Limb (tissue), 2 donors: ENCODE measurements around the gene ZFTA.
A peak's percentile ranks its signal among the peaks of the same experiment; 100 is the strongest.
"Not testable (repeated sequence)": the region's sequence is repeated elsewhere in the genome, so short reads cannot be mapped to it uniquely, and the experiment has no call there.

Source experiments
- DNase-seq, 2 donors: peaks; one replicate each; pipeline ENCODE4 v3.0.0-alpha.2; 2016; ENCODE audit errors: extremely low spot score in 2 of 2

The ZFTA gene

DNA sequence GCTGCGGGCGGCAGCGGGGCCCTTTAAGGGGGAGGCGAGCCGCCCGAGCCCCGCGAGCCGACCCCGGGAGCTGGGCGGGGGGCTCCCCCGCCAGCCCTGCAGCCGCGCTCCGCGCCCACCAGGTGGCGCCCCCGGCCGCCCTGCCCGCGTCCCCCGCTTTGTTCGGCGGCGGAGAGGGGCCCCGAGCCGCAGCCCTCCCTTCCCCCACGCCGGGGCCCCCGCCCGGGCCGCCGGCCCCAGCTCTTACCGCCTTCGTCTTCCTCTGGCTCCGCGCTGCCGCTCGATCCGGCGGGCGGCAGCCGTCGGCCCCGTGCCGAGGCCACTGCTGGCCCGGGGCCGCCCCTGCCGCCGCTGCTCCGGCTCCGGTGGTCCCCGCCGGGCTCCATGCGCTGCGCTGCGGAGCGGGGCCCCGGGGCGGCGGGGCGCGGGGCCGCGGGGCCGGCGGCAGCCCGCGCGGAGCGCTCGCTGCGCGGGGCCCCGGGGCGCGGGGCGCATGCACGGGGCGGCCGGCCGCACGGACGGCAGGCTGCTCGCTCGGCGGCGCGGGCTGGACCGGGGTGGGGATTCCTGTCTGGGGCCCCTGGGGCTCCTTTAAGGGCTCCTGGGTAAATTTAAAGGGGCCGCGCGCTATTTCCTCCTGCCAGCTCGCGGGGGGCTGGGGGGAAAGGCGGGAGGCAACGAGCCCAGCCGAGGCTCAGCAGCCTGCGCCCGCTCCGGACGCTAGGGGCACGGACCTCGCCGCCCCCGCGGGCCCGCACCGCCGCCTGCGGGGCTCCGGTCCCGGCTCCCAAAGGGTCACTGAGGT is at the start of gene ZFTA:
ZFTA (minus strand) TSS at position 539 of the 805 bp plus-strand sequence; CDS start at position 386, 153 bp downstream.
- peak; percentile 66 to 92 for DNase-seq

DNA sequence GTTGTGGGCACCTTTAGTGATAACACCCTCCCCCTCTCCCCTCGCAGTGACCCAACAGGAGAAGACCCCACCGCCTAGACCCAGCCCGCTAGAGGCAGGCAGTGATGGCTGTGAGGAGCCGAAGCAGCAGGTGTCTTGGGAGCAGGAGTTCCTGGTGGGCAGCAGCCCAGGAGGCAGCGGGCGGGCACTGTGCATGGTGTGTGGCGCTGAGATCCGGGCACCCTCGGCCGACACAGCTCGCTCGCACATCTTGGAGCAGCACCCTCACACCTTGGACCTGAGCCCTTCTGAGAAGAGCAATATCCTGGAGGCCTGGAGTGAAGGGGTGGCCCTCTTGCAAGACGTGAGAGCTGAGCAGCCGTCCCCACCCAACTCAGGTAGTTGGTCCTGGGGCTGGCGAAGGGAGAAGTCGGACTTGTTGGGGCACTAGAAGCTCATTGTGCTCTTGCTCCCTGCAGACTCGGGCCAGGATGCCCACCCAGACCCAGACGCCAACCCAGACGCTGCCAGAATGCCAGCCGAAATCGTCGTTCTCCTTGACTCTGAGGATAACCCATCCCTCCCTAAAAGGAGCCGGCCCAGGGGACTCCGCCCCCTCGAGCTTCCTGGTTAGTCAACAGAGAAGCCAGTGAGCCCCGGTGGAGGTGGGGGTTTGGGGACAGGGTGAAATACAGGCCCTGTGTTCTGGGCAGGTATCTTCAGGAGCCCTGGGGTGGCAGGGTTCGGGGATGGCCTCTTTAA is 49.4 kb upstream of the ZFTA start:
- no peak for DNase-seq

DNA sequence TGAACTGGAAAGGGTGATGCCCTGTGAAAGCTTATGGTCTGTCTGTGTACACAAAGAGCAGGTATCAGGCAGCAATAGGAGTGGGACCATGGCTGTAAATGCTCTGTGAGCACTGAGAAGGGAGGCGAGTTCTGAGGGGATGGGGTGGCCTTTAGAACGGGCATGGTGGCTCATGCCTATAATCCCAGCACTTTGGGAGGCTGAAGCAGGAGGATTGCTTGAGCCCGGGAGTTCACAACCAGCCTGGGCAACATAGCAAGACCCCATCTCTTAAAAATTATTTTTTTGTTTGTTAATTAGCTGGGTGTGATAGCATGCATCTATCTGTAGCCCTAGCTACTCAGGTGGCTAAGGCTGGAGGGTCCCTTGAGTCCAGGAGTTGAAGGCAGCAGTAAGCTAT is 48.2 kb upstream of the ZFTA start:
- no peak for DNase-seq

DNA sequence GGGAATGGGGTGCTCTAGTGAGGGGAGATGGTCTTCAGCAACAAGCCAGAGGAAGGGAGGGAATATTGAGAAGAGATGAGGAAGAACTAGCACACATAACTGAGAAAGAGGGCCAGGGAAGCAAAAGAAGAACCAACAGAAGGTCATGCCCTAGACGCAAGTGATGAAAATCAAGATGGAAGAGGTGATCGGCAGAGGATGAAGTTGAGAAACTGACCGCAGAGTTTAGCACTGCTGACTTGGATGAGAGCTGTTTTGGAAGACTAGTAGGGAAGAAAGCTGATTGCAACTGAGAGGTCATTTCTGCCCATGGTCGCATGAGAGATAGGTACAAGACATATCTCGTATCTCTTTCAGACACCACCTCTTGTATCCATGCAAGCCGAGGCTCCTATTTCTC is 47.6 kb upstream of the ZFTA start:
- DNase-seq, result no peak

DNA sequence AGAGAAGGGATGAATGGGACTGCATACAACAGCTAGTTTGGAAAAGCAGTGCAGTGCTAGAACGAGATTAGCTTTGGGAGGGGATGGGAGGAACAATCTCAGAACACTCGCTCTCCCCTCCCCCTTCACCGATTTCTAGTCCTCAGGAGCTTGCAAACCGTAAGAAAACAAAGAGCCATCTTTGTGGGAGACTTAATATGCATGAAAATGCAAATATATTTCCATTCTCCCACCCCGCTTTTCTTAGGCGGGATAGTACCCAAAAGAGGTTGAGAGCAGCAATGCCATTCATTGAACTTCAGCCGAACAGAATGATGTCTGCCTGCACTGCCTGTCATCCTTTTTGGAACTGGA is 45.8 kb upstream of the ZFTA start:
- DNase-seq, result no peak

DNA sequence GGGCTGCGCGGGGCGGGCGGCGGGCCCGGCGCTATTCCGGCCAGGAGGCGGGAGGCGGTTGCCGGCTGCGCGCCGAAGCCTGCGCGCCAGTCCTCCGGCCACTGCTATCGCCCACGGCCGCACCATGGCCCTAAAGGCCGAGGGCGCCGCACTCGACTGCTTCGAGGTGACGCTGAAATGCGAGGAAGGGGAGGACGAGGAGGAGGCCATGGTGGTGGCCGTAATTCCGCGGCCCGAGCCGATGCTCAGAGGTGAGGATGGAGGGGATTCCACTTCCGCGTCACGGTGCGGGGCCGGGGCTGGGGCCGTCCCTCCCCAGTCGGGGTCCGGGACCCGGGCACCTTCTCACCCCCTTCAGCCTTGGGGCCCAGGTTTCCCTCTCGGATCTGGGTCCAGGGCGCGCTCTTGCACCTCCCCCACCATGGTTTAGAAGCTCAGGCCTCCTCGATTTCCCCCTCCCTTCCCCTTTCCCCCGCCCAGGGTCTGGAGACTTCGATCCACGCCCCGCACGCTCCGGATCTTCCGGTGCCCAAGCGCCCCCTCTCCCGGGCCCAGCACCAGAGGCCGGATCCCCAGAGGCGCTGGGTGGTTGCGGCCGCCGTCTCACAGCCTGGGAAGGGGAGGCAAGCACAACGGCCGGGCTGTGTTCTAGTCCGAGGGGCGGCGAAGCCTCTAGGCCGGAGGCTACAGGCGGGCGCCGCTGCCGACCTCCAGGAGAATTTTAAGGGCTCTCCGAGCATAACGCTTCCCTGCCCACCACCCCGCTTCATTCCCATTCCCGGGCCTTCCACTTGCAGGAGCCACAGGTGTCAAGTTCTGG is 45.2 kb upstream of the ZFTA start:
- peak; percentile 16 to 76 for DNase-seq

DNA sequence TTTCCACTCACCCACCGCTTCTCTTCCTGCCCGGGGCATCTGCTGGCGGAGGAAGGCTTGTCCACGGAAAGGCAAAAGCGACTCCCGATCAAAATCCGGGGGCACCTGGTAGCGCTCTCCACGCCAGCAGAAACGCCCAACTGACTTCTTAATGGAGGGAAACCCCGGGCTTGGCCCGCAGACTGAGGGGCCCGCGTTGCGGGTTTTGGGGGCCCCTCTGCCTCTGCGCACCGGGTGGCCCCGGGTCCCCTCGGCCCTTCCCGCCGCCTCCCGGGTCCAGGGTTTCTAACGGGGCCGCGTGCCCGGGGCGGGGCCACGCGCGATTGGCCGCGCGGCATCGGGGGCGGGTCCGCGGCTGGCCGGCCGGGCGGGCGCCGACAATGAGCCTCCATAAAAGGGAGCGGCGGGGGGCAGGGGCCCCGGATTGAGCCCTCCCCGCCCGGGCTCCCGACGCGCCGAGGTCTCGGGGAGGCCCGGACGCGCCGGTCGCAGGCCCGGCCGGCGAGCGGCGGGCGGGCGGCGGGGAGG is 44.5 kb upstream of the ZFTA start, which contains the start of gene SPINDOC:
SPINDOC (plus strand) TSS at position 422 of the 528 bp plus-strand sequence. CDS start 231 bp downstream, outside the sequence.
- DNase-seq, result peak; percentile 67 to 87

DNA sequence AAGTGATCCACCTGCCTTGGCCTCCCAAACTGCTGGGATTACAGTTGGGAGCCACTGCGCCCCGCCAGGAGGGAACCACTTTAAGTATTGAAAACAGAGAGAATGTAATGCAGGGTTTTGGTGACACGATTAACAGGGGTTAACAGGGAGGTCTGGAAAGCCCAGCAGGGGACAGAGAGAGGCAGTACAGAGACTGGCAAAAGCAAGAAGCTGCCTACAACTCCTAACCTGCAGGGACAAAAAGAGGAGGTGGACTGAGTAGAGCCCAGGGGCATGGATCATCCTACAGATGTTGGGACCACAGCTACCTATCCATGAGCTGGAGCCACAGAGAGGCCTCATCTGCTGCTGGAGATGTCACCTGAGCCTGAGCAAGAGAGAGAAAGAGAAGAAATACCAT is 42.9 kb upstream of the ZFTA start:
- DNase-seq, result no peak

DNA sequence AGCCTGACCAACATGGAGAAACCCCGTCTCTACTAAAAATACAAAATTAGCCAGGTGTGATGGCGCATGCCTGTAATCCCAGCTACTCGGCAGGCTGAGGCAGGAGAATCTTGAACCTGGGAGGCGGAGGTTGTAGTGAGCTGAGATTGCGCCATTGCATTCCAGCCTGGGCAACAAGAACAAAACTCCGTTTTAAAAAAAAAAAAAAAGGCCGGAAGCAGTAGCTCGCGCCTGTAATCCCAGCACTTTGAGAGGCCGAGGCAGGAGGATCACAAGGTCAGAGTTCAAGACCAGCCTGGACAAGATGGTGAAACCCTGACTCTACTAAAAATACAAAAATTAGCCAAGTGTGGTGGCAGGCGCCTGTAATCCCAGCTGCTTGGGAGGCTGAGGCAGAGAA is 41.8 kb upstream of the ZFTA start:
- DNase-seq, result not testable (repeated sequence)

DNA sequence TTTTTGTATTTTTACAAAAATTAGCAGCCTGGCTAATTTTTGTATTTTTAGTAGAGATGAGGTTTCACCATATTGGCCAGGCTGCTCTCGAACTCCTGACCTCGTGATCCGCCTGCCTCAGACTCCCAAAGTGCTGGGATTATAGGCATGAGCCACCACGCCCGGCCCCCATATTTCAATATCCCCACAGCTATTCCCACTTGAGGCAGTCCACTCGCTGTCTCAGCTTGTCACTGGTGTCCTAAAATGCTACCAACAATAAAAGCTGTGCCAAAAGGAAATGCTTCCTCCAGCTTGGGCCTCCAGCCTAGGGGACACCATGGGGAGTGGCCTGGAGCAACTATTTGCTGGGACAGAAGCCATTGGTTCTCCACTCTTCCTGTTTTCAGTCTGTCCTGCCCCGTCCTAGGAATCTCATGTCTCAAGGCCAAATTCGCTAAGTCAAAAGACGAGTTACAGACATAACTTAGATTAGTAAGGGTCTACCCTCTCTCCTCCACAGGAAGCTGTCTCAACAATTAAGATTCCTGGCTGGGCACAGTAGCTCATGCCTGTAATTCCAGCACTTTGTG is 37.4 kb upstream of the ZFTA start:
- DNase-seq, result no peak

DNA sequence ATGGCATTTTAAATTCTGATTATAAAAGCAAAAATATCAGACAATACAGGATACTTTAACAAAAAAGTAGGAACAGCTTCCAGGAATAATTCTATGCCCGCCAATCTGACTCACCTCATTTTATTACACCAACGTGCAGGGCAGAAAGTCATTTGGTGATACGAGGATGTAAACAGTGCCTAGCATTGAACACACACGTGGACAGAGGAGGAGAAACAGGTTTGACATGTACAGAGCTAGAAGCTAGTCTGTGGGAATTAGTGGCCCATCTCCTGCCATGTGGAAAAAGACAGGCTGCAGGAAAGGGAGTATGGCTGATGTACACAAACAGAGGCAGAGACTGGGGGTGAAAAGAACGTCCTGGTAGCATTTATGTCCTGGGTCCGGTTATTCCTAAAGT is 35.7 kb upstream of the ZFTA start:
- no peak for DNase-seq

DNA sequence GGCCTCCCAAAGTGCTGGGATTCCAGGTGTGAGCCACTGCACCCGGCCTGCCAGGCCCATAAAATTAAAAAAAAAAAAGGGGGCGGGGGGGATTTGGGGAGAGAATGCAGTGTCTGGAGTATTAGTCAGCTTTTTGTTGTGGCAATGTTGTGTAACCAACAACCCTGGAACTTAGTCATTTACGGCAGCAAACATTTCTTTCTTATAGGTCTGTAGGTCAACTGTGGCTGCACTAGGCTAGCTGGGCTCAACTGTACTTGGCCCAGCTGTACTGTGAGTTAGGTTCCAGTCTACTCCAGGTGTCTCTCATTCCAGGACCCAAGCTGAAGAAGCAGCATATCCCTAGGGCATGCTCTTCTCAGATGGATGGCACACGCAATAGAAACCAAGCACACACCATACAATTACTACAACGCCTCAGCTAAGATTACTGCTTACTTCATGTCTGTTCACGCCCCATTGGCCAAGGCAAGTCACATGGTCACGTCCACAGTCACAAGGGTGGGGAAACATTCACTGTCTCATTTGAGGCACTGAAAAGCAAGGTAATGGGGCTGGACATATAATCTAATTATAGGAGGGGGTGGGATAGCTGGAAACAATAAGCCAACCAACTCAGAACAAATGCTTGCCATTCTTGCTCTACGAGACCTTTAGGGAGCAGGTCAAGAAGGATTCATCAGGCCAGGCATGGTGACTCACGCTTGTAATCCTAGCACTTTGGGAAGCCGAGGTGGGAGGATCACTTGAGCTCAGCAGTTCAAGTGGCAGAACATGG is 34.3 kb upstream of the ZFTA start:
- no peak for DNase-seq

DNA sequence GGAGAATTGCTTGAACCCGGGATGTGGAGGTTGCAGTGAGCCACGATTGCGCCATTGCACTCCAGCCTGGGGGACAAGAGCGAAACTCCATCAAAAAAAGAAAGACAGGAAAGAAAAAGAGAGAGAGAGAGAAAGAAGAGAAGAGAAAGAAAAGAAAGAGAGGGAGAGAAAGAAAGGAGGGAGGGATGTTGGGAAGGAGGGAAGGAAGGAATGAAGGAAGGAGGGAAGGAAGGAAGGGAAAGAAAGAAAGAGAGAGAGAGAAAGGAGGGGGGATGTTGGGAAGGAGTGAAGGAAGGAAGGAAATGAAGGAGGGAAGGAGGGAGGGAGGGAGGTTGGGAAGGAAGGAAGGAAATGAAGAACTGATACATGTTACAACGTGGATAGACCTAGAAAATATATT is 32.3 kb upstream of the ZFTA start:
- no peak for DNase-seq

DNA sequence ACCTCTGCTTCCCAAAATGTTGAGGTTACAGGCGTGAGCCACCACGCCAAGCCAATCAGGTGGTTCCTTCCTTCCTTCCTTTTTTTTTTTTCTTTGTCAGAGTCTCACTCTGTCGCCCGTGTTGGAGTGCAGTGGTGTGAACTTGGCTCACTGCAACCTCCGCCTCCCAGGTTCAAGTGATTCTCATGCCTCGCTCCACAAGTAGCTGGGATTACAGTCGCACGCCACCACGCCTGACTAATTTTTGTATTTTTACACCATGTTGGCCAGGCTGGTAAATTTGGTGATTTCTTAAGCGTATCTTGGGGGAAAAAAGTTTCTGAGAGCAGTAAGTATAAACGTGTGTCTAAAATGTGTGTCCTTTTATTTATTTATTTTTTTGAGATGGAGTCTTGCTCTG is 26.5 kb upstream of the ZFTA start:
- DNase-seq, result no peak

DNA sequence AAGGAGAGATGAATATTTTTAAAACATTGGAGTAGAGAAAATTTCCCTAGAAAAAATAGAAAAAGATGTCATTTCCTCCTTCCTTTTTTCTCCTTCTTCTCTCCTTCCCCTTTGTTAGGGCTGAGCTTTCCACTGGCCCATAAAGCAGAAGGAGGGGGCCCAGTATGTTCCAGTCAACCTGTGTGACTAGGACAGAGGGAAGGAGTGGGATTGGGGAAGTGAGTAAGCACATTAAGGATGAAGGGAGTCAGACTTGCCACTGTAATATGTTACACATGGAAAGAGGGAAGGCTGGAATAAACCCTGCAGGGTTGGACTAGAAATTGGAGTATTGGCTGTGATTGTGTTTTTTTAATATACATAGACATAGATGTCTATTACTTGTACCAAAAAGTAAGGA is 24.6 kb upstream of the ZFTA start:
- no peak for DNase-seq

DNA sequence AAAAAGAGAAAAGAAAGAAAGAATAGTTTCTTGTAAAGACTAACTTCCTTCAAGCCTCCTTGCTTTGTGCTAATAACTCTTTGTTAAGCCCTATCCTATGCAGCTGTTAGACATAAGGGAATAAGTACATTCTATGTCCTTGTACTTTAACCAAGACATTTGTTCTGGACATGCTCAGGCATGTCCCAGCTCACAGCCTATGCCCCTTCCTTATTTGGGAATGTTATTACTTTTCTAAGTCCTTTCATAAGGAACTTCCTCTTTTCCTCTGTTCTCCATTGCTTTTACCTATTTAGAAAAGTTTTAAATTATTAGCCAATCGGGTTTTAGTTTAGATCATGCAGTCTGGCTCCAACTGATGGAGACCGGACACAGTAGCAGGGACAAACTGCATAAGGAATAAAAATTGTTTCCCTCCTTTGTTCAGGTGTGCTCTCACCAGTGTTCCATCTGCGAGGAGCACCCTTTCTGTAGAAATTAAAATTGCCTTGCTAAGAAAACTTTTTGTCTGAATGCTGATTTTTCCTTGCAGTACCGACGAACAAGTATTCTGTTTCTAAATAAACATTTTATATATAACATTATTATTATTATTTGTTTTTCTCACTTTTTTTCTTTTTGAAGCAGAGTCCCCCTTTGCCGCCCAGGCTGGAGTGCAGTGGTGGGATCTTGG is 23.1 kb upstream of the ZFTA start:
- DNase-seq, result no peak

DNA sequence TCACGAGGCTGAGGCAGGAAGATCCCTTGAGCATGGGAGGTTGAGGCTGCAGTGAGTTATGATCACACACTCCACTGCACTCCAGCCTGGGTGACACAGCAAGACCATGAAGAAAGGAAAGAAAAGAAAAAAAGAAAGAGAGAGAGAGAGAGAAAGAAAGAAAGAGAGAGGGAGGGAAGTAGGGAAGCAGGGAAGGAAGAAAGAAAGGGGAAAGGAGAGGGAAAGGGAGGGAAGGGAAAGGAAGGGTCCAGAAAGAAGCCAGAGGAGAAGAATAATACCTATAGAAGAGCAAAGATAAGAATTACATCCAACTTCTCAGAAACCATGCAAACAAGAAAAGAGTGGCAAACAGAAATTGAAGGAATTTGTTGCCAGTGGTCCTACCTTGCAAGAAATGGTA is 17.2 kb upstream of the ZFTA start:
- DNase-seq, result no peak

DNA sequence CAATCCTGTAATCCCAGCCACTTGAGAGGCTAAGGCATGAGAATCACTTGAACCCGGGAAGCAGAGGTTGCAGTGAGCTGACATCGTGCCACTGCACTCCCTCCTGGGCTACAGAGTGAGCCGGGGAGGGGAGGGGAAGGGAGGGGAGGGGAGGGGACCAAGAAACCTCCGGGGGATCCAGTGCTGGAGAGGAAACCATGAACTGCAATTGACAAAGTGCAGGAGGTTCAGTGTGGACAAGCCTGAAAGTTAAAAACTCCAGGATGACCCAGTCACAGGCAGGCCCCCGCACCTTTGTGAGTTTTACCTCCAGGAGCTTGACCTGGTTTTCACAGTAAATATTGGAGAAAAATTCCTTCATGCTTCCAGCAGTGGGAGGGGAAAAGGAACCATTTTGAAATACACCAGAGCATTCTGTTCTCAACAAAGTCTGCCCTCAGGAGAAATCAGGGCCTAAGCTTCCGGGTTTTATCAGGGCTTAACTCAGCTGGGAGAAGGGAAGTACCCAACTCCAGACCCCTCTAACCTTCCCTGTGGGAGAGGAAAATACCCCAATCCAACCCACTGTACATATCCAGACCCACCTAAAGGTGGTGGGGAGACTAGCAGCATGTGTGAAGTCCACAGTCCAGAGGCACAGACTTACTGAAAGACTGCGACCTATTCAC is 15.5 kb upstream of the ZFTA start:
- DNase-seq, result no peak

DNA sequence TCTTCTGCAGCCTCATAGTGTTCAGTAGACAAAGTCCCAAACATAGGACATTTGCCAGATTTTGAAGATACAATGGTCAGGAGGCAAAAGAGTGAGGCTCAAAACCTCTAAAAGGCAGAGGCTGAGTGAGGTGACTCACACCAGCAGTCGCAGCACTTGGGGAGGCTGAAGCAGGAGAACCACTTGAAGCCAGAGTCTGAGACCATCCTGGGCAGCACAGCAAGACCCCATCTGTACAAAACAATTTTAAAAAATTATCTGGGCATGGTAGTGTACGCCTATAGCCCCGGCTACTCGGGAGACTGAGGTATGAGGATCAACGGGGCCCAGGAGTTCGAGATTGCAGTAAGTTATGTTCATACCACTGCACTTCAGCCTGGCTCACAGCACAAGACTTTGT is 14.2 kb upstream of the ZFTA start:
- no peak for DNase-seq

DNA sequence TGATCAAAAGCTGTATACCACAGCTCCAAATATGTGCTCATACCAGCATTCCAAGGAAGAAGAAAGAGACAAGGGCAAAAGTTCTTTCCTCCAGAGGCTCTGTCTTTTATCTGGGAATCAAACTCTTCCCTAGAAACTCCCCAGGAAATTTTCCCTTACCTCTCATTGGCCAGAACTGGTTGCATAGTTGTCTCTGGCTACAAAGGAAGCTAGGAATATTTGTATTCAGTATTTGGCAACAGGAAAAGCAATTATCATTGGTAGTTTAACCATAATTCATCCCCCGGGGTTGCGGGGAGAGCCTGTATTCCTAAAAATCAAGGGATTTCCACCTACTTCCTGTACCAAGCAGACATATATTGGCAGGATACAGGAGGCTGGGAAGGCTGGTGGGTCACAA is 10.5 kb upstream of the ZFTA start:
- DNase-seq, result peak in 1 of 2 donors; percentile 13
